Measurements from ENCODE around the gene CLEC20A. TPM values are rescaled to one million over a fixed set of nuclear protein-coding genes. Genes with fewer than 3 reads are reported as not detected.

CLEC20A gene
- total RNA-seq, 1 donor from 2014 or later, result not detected

- H3K9me3 Mint-ChIP-seq, result no peaks in the 10 kb centered on the region
- no peaks in the 10 kb centered on the region for H3K36me3 Mint-ChIP-seq
- no peak for TF ChIP-seq CTCF (conservative IDR thresholded peaks at IDR 0.05)
- no peak overlapping the region for H3K27ac Mint-ChIP-seq
- H3K27me3 Mint-ChIP-seq, result peaks cover 3% of the 10 kb centered on the region
- DNase-seq (ENCODE audit: extremely low spot score, unreplicated experiment), result no peak
- peaks cover 6% of the 10 kb centered on the region for H3K4me1 Mint-ChIP-seq (ENCODE audit: unreplicated experiment)
- no peak overlapping the region for H3K4me3 Mint-ChIP-seq
These were observed 8.4 kb downstream of the CLEC20A start for GRCh38 chr1:178488393-178488792.

GRCh38 chr1:178487070-178487615 lies 9.6 kb downstream of the CLEC20A start:
- no peak for TF ChIP-seq CTCF (conservative IDR thresholded peaks at IDR 0.05)
- Mint-ChIP-seq H3K36me3 (no peaks in the 10 kb centered on the region), H3K4me1 (ENCODE audit: unreplicated experiment) (peaks cover 6% of the 10 kb centered on the region), H3K27me3 (no peaks in the 10 kb centered on the region), H3K4me3 (no peak overlapping the region), H3K27ac (no peak overlapping the region), H3K9me3 (no peaks in the 10 kb centered on the region)
- no peak for DNase-seq (ENCODE audit: extremely low spot score, unreplicated experiment)

GRCh38 chr1:178486100-178487069 lies 10.4 kb downstream of the CLEC20A start:
- Mint-ChIP-seq H3K36me3 (no peaks in the 10 kb centered on the region), H3K9me3 (no peaks in the 10 kb centered on the region), H3K27me3 (no peaks in the 10 kb centered on the region), H3K27ac (no peak overlapping the region), H3K4me1 (ENCODE audit: unreplicated experiment) (peaks cover 6% of the 10 kb centered on the region), H3K4me3 (no peak overlapping the region)
- no peak for DNase-seq (ENCODE audit: extremely low spot score, unreplicated experiment)
- no peak for TF ChIP-seq CTCF (conservative IDR thresholded peaks at IDR 0.05)

- no peaks in the 10 kb centered on the region for H3K27me3 Mint-ChIP-seq
- peaks cover 4% of the 10 kb centered on the region for H3K36me3 Mint-ChIP-seq
- DNase-seq (ENCODE audit: extremely low spot score, unreplicated experiment), result no peak
- no peak overlapping the region for H3K27ac Mint-ChIP-seq
- no peak for TF ChIP-seq CTCF (conservative IDR thresholded peaks at IDR 0.05)
- H3K4me3 Mint-ChIP-seq, result no peak overlapping the region
- peaks cover 6% of the 10 kb centered on the region for H3K4me1 Mint-ChIP-seq (ENCODE audit: unreplicated experiment)
- no peaks in the 10 kb centered on the region for H3K9me3 Mint-ChIP-seq
These were observed 11.2 kb downstream of the CLEC20A start for GRCh38 chr1:178485541-178485981.

GRCh38 chr1:178484698-178485225 lies 12.0 kb downstream of the CLEC20A start:
- Mint-ChIP-seq H3K9me3 (no peaks in the 10 kb centered on the region), H3K27me3 (no peaks in the 10 kb centered on the region), H3K4me1 (ENCODE audit: unreplicated experiment) (peaks cover 6% of the 10 kb centered on the region), H3K36me3 (peaks cover 4% of the 10 kb centered on the region), H3K4me3 (no peak overlapping the region), H3K27ac (no peak overlapping the region)
- TF ChIP-seq CTCF (conservative IDR thresholded peaks at IDR 0.05), result no peak
- no peak for DNase-seq (ENCODE audit: extremely low spot score, unreplicated experiment)

Data from type B pancreatic cell (in vitro differentiated cells).